GM23338 (cell line): ENCODE results near the gene FIGN. TPM values are rescaled to one million over a fixed set of nuclear protein-coding genes. Genes with fewer than 3 reads are reported as not detected.

Experiments used
- ATAC-seq: fragments of 200-7000 bp; cut with Tn5 transposase; 3 replicates; pipeline ENCODE4 v1.9.1; 2020
- DNase-seq: peaks from one replicate; pipeline ENCODE4 v3.0.0-alpha.2; 2015; ENCODE audit warnings: low spot score
- H2AFZ ChIP-seq: fragments of 200-600 bp; sonication (generic); 2 replicates; pipeline ENCODE4 v1.8.0; 2016; ENCODE audit warnings: antibody characterized with exemption, mild to moderate bottlenecking, moderate library complexity
- H3F3A ChIP-seq: fragments of 200-600 bp; sonication (generic); replicated peaks from 2 replicates; pipeline ENCODE4 v1.8.0; 2017; ENCODE audit warnings: antibody characterized with exemption, mixed run types, low read depth
- H3K27ac ChIP-seq: fragments of 200-600 bp; sonication (generic); 2 replicates; pipeline ENCODE4 v1.6.1; 2016; ENCODE audit warnings: low read depth
- H3K27me3 ChIP-seq: fragments of 200-600 bp; sonication (generic); 2 replicates; pipeline ENCODE4 v1.8.0; 2016; ENCODE audit warnings: mild to moderate bottlenecking, mixed run types, moderate library complexity; ENCODE audit not compliant: insufficient read depth
- H3K36me3 ChIP-seq: fragments of 200-600 bp; sonication (generic); 2 replicates; pipeline ENCODE4 v1.8.0; 2016; ENCODE audit warnings: mild to moderate bottlenecking; ENCODE audit not compliant: insufficient read depth
- H3K4me1 ChIP-seq: fragments of 200-600 bp; sonication (generic); 2 replicates; pipeline ENCODE4 v1.8.0; 2016; ENCODE audit warnings: mild to moderate bottlenecking, moderate library complexity; ENCODE audit not compliant: insufficient read depth
- H3K4me2 ChIP-seq: fragments of 200-600 bp; sonication (generic); 2 replicates; pipeline ENCODE4 v1.7.1; 2017; ENCODE audit warnings: mixed run types
- H3K4me3 ChIP-seq: fragments of 200-600 bp; sonication (generic); 2 replicates; pipeline ENCODE4 v1.6.1; 2016; ENCODE audit warnings: mixed run types
- H3K79me2 ChIP-seq: fragments of 200-600 bp; sonication (generic); replicated peaks from 2 replicates; pipeline ENCODE4 v1.8.0; 2017; ENCODE audit warnings: mild to moderate bottlenecking; ENCODE audit not compliant: insufficient read depth
- H3K9me2 ChIP-seq: fragments of 200-600 bp; sonication (generic); 2 replicates; pipeline ENCODE4 v1.8.0; 2017; ENCODE audit not compliant: insufficient read depth
- H4K20me1 ChIP-seq: fragments of 200-600 bp; sonication (generic); replicated peaks from 2 replicates; pipeline ENCODE4 v1.8.0; 2017; ENCODE audit warnings: mild to moderate bottlenecking; ENCODE audit not compliant: insufficient read depth
- H3K27ac Mint-ChIP-seq: 2 replicates; pipeline ENCODE4 v1.8.0; 2020; ENCODE audit warnings: inconsistent platforms, mild to moderate bottlenecking, moderate library complexity, mixed read lengths
- H3K27me3 Mint-ChIP-seq: 3 replicates; pipeline ENCODE4 v1.8.0; 2022; ENCODE audit warnings: low read depth, mild to moderate bottlenecking, moderate library complexity, mixed read lengths, inconsistent platforms; ENCODE audit not compliant: insufficient read depth, poor library complexity
- H3K36me3 Mint-ChIP-seq: 3 replicates; pipeline ENCODE4 v1.8.0; 2021; ENCODE audit warnings: low read depth, mild to moderate bottlenecking, inconsistent platforms, moderate library complexity, mixed read lengths
- H3K4me1 Mint-ChIP-seq: 3 replicates; pipeline ENCODE4 v1.8.0; 2020; ENCODE audit warnings: mild to moderate bottlenecking, inconsistent platforms, mixed read lengths
- H3K4me3 Mint-ChIP-seq: 3 replicates; pipeline ENCODE4 v1.8.0; 2021; ENCODE audit warnings: moderate library complexity, mild to moderate bottlenecking, inconsistent platforms, mixed read lengths
- H3K9me3 Mint-ChIP-seq: 3 replicates; pipeline ENCODE4 v1.8.0; 2020; ENCODE audit warnings: moderate library complexity, mild to moderate bottlenecking, inconsistent platforms, mixed read lengths
- polyA plus RNA-seq: library from polyadenylated mRNA; unstranded; fragments of >200 nt; fragmentation: Nextera tagmentation; extraction: Ambion mirVana; gene quantifications from 2 replicates; pipeline ENCODE4 v1.2.1, GENCODE V29; 2016
- total RNA-seq: library from RNA; depleted of rRNA; stranded (reverse); fragments of >200 nt; shearing (Covaris generic); gene quantifications from 2 replicates; pipeline ENCODE4 v1.2.3, GENCODE V29; 2014
- TF ChIP-seq, protein P1 (sequence below): fragments of 250-450 bp; sonication (Bioruptor Pico); IDR thresholded peaks from 2 replicates; pipeline ENCODE4 v1.5.0; 2020; ENCODE audit warnings: mild to moderate bottlenecking, moderate library complexity
- TF ChIP-seq, protein P2 (sequence below): IDR thresholded peaks from 2 replicates; pipeline ENCODE4 v1.6.1; 2016; ENCODE audit warnings: antibody characterized with exemption
- TF ChIP-seq, protein P3 (sequence below), 2 experiments: fragments of 200-600 bp in 1 of 2; sonication (generic) in 1 of 2; conservative IDR thresholded peaks; 2 replicates each; pipeline versions ENCODE4 v1.5.1 to v1.6.1; 2016 to 2017; ENCODE audit warnings: antibody characterized with exemption in 2 of 2, low read depth in 2 of 2, mild to moderate bottlenecking in 2 of 2, moderate library complexity in 1 of 2

The FIGN gene
- total and polyA plus RNA-seq, 2 experiments from 2014 or later: 17.2 to 23.6 TPM

DNA sequence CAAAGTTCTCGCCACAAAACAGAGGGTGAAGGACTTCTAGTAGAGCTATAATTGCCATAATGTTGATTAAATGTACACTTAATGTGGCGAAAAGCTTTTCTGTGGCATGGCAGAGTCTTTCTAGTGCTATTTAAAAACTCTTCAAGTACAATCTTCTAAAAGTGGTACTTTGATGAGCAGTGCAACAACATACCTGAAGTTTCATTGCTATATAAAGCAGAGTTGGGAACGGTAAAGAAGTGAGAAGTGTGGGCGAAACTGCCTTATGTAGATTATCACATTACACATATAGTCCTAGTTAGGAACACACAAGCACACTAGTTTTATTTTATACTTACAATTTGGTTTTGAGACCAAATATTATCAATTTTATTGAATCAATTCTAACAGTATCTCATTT lies 49.5 kb downstream of the FIGN start (continued):
- TF ChIP-seq, protein P1, sequence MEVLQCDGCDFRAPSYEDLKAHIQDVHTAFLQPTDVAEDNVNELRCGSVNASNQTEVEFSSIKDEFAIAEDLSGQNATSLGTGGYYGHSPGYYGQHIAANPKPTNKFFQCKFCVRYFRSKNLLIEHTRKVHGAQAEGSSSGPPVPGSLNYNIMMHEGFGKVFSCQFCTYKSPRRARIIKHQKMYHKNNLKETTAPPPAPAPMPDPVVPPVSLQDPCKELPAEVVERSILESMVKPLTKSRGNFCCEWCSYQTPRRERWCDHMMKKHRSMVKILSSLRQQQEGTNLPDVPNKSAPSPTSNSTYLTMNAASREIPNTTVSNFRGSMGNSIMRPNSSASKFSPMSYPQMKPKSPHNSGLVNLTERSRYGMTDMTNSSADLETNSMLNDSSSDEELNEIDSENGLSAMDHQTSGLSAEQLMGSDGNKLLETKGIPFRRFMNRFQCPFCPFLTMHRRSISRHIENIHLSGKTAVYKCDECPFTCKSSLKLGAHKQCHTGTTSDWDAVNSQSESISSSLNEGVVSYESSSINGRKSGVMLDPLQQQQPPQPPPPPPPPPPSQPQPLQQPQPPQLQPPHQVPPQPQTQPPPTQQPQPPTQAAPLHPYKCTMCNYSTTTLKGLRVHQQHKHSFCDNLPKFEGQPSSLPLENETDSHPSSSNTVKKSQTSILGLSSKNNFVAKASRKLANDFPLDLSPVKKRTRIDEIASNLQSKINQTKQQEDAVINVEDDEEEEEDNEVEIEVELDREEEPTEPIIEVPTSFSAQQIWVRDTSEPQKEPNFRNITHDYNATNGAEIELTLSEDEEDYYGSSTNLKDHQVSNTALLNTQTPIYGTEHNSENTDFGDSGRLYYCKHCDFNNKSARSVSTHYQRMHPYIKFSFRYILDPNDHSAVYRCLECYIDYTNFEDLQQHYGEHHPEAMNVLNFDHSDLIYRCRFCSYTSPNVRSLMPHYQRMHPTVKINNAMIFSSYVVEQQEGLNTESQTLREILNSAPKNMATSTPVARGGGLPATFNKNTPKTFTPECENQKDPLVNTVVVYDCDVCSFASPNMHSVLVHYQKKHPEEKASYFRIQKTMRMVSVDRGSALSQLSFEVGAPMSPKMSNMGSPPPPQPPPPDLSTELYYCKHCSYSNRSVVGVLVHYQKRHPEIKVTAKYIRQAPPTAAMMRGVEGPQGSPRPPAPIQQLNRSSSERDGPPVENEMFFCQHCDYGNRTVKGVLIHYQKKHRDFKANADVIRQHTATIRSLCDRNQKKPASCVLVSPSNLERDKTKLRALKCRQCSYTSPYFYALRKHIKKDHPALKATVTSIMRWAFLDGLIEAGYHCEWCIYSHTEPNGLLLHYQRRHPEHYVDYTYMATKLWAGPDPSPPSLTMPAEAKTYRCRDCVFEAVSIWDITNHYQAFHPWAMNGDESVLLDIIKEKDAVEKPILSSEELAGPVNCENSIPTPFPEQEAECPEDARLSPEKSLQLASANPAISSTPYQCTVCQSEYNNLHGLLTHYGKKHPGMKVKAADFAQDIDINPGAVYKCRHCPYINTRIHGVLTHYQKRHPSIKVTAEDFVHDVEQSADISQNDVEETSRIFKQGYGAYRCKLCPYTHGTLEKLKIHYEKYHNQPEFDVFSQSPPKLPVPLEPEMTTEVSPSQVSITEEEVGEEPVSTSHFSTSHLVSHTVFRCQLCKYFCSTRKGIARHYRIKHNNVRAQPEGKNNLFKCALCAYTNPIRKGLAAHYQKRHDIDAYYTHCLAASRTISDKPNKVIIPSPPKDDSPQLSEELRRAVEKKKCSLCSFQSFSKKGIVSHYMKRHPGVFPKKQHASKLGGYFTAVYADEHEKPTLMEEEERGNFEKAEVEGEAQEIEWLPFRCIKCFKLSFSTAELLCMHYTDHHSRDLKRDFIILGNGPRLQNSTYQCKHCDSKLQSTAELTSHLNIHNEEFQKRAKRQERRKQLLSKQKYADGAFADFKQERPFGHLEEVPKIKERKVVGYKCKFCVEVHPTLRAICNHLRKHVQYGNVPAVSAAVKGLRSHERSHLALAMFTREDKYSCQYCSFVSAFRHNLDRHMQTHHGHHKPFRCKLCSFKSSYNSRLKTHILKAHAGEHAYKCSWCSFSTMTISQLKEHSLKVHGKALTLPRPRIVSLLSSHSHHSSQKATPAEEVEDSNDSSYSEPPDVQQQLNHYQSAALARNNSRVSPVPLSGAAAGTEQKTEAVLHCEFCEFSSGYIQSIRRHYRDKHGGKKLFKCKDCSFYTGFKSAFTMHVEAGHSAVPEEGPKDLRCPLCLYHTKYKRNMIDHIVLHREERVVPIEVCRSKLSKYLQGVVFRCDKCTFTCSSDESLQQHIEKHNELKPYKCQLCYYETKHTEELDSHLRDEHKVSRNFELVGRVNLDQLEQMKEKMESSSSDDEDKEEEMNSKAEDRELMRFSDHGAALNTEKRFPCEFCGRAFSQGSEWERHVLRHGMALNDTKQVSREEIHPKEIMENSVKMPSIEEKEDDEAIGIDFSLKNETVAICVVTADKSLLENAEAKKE (CRISPR knock-in tag): no peak

DNA sequence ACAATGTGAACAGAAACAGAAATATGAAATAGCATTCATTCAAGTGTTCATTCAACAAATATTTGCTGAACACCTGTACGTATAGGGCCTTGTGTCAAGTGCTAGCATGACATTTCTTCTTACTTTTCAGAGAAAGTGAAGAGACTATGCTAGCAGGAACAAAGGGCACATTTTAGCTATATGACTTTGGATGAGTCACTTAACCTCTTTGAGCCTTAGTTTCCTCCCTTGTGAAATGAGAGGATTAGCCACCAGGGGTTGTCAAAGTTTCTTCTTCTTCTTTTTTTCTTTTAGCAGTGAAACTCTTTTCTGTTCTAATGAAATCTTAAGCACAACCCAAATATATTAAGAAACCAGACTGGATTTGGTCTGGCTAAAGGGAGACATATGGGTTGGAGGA lies 53.1 kb downstream of the FIGN start:
- Histone ChIP-seq H3F3A (no peaks in the 10 kb centered on the region), H3K27me3 (no peaks in the 10 kb centered on the region), H3K9me2 (no peaks in the 10 kb centered on the region), H2AFZ (no peak overlapping the region), H4K20me1 (no peaks in the 10 kb centered on the region), H3K36me3 (no peaks in the 10 kb centered on the region), H3K27ac (no peak overlapping the region), H3K79me2 (peaks cover 32% of the 10 kb centered on the region), H3K4me2 (no peak overlapping the region), H3K4me1 (no peaks in the 10 kb centered on the region; the same call in 1 of the 2 replicates), H3K4me3 (no peak overlapping the region)
- DNase-seq (peak; percentile 40), ATAC-seq (no peak)
- H3K4me1 Mint-ChIP-seq: peaks cover 5% of the 10 kb centered on the region
- no peaks in the 10 kb centered on the region for H3K27me3 Mint-ChIP-seq
- no peaks in the 10 kb centered on the region for H3K36me3 Mint-ChIP-seq
- H3K27ac Mint-ChIP-seq: no peak overlapping the region
- H3K4me3 Mint-ChIP-seq: no peak overlapping the region
- no peaks in the 10 kb centered on the region for H3K9me3 Mint-ChIP-seq
- TF ChIP-seq, protein P2, sequence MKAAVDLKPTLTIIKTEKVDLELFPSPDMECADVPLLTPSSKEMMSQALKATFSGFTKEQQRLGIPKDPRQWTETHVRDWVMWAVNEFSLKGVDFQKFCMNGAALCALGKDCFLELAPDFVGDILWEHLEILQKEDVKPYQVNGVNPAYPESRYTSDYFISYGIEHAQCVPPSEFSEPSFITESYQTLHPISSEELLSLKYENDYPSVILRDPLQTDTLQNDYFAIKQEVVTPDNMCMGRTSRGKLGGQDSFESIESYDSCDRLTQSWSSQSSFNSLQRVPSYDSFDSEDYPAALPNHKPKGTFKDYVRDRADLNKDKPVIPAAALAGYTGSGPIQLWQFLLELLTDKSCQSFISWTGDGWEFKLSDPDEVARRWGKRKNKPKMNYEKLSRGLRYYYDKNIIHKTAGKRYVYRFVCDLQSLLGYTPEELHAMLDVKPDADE: no peak
- TF ChIP-seq, protein P3, sequence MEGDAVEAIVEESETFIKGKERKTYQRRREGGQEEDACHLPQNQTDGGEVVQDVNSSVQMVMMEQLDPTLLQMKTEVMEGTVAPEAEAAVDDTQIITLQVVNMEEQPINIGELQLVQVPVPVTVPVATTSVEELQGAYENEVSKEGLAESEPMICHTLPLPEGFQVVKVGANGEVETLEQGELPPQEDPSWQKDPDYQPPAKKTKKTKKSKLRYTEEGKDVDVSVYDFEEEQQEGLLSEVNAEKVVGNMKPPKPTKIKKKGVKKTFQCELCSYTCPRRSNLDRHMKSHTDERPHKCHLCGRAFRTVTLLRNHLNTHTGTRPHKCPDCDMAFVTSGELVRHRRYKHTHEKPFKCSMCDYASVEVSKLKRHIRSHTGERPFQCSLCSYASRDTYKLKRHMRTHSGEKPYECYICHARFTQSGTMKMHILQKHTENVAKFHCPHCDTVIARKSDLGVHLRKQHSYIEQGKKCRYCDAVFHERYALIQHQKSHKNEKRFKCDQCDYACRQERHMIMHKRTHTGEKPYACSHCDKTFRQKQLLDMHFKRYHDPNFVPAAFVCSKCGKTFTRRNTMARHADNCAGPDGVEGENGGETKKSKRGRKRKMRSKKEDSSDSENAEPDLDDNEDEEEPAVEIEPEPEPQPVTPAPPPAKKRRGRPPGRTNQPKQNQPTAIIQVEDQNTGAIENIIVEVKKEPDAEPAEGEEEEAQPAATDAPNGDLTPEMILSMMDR (conservative IDR thresholded peaks at IDR 0.05; ENCODE audit: low read depth in 2 of 2): peak in 1 of 2 experiments; percentile 43; a peak in 3 of 4 replicates
